Suprapubic skin (tissue), 4 donors: ENCODE results near the gene PREX1.

ENCODE experiments used
- POLR2A ChIP-seq, 2 donors: fragments of 450-650 bp; IDR thresholded peaks; one replicate each; pipeline ENCODE4 v1.6.1; 2017; ENCODE audit warnings: antibody characterized with exemption in 2 of 2, mild to moderate bottlenecking in 2 of 2, moderate library complexity in 2 of 2
- POLR2AphosphoS5 ChIP-seq, 3 donors: sonication (generic); formaldehyde crosslinking; IDR thresholded peaks; one replicate each; pipeline ENCODE4 v1.6.1; 2017; ENCODE audit warnings: antibody characterized with exemption in 3 of 3
- TF ChIP-seq, protein P1 (sequence below), 2 donors: fragments of 200-600 bp in 1 of 2; fragments of 450-650 bp in 1 of 2; sonication (generic) in 1 of 2; IDR thresholded peaks; one replicate each; pipeline ENCODE4 v1.5.1; 2016 to 2019; ENCODE audit warnings: antibody characterized with exemption in 2 of 2, mild to moderate bottlenecking in 1 of 2, moderate library complexity in 1 of 2

DNA sequence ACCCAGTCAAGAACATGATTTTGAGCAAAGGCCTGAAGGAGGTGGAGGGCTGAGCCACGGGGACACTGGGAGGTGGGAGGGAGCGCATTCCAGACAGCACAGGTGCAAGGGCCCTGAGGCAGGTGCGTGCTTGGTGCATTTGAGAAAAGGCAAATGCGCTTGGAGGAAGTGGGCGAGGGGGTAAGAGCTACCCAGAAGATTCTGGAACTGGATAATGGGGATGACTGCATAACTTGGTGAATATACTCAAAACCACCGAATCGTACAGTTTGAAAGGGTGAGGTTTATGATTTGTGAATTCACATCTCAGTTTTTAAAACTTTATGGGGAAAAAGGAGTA, 9.8 kb downstream of the PREX1 start:
- TF ChIP-seq POLR2A (IDR thresholded peaks at IDR 0.05) (no peak), POLR2AphosphoS5 (IDR thresholded peaks at IDR 0.05) (no peak)
- TF ChIP-seq, protein P1, sequence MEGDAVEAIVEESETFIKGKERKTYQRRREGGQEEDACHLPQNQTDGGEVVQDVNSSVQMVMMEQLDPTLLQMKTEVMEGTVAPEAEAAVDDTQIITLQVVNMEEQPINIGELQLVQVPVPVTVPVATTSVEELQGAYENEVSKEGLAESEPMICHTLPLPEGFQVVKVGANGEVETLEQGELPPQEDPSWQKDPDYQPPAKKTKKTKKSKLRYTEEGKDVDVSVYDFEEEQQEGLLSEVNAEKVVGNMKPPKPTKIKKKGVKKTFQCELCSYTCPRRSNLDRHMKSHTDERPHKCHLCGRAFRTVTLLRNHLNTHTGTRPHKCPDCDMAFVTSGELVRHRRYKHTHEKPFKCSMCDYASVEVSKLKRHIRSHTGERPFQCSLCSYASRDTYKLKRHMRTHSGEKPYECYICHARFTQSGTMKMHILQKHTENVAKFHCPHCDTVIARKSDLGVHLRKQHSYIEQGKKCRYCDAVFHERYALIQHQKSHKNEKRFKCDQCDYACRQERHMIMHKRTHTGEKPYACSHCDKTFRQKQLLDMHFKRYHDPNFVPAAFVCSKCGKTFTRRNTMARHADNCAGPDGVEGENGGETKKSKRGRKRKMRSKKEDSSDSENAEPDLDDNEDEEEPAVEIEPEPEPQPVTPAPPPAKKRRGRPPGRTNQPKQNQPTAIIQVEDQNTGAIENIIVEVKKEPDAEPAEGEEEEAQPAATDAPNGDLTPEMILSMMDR (IDR thresholded peaks at IDR 0.05): no peak
